Measurements from ENCODE around the gene ZNF672. TPM values are rescaled to one million over a fixed set of nuclear protein-coding genes. Genes with fewer than 3 reads are reported as not detected.

Gene ZNF672
- total and polyA plus RNA-seq, 2 experiments from 2014 or later, result 10.3 to 39.7 TPM

- TF ChIP-seq EZH2 (IDR thresholded peaks at IDR 0.05; ENCODE audit: low read depth, unreplicated experiment) (no peak), REST (IDR thresholded peaks at IDR 0.05; ENCODE audit: unreplicated experiment) (no peak), POLR2AphosphoS5 (IDR thresholded peaks at IDR 0.05; ENCODE audit: low read depth) (no peak), NANOG (IDR thresholded peaks at IDR 0.05; ENCODE audit: borderline replicate concordance) (no peak), ZNF331 (CRISPR knock-in tag; IDR thresholded peaks at IDR 0.05; ENCODE audit: low read depth) (no peak), JUNB (IDR thresholded peaks at IDR 0.05; ENCODE audit: unreplicated experiment) (no peak), ETS1 (IDR thresholded peaks at IDR 0.05) (no peak), STAT1 (IDR thresholded peaks at IDR 0.05; ENCODE audit: unreplicated experiment) (no peak), CTCF (conservative IDR thresholded peaks at IDR 0.05; ENCODE audit: low read depth in 2 of 2) (no peak), ZNF114 (CRISPR knock-in tag; IDR thresholded peaks at IDR 0.05) (no peak), EZH2phosphoT487 (IDR thresholded peaks at IDR 0.05; ENCODE audit: unreplicated experiment) (no peak), ZNF462 (CRISPR knock-in tag; IDR thresholded peaks at IDR 0.05) (no peak), CREB1 (CRISPR knock-in tag; IDR thresholded peaks at IDR 0.05; ENCODE audit: low read depth) (no peak)
- peaks cover 23% of the 10 kb centered on the region for H3K4me1 Mint-ChIP-seq
- H3K79me2 ChIP-seq (replicated peaks; ENCODE audit: insufficient read depth), result peaks cover 12% of the 10 kb centered on the region
- no peaks in the 10 kb centered on the region for H3F3A ChIP-seq (replicated peaks; ENCODE audit: low read depth)
- no peak overlapping the region for H3K27ac Mint-ChIP-seq
- peaks cover 58% of the 10 kb centered on the region for H3K36me3 Mint-ChIP-seq (ENCODE audit: low read depth)
- peaks cover 7% of the 10 kb centered on the region for H3K27me3 Mint-ChIP-seq (ENCODE audit: insufficient read depth, low read depth, poor library complexity)
- no peak overlapping the region for H3K27ac ChIP-seq (ENCODE audit: low read depth)
- H2AFZ ChIP-seq, result no peak overlapping the region
- no peaks in the 10 kb centered on the region for H3K27me3 ChIP-seq (ENCODE audit: insufficient read depth)
- no peaks in the 10 kb centered on the region; the same call in 2 of the 3 replicates for H3K9me3 Mint-ChIP-seq
- no peak overlapping the region for H3K4me3 ChIP-seq
- ATAC-seq (no peak), DNase-seq (ENCODE audit: low spot score) (no peak)
- peaks cover 6% of the 10 kb centered on the region; the same call in 1 of the 2 replicates for H3K36me3 ChIP-seq (ENCODE audit: insufficient read depth)
- H4K20me1 ChIP-seq (replicated peaks; ENCODE audit: insufficient read depth), result no peaks in the 10 kb centered on the region; the same call in none of the 2 replicates
- 0 out of 2 replicates have a peak, but pooled peaks cover 5% of the 10 kb centered on the region for H3K4me1 ChIP-seq (ENCODE audit: insufficient read depth)
- H3K4me2 ChIP-seq, result no peak overlapping the region
- H3K4me3 Mint-ChIP-seq, result no peak overlapping the region
- H3K9me2 ChIP-seq (ENCODE audit: insufficient read depth), result no peaks in the 10 kb centered on the region
Measured at GRCh38 chr1:248814351-248814750, 23.7 kb upstream of the ZNF672 start.
